HG02885 (cell line): ENCODE results near the gene KCNE4.

Source experiments
- ATAC-seq: cut with Tn5 transposase; IDR thresholded peaks from one replicate; pipeline ENCODE4 v1.9.1; 2021; ENCODE audit warnings: mild to moderate bottlenecking; ENCODE audit not compliant: unreplicated experiment, poor library complexity

The KCNE4 gene

GRCh38 chr2:223051693-223052289 lies at the start of gene KCNE4:
TSS of gene KCNE4 (plus strand) at chr2:223052190. CDS start at chr2:223052831, 641 bp downstream.
- no peak for ATAC-seq

- ATAC-seq = no peak
These were observed 48.8 kb upstream of the KCNE4 start for GRCh38 chr2:223003191-223003590.

GRCh38 chr2:223005496-223005895 lies 46.5 kb upstream of the KCNE4 start:
- ATAC-seq = no peak

GRCh38 chr2:223007531-223007930 lies 44.5 kb upstream of the KCNE4 start:
- ATAC-seq = no peak

- no peak for ATAC-seq
These were observed 43.8 kb upstream of the KCNE4 start for GRCh38 chr2:223008162-223008561.

GRCh38 chr2:223008956-223009355 lies 43.0 kb upstream of the KCNE4 start:
- ATAC-seq = no peak

- ATAC-seq = no peak
These were observed 41.3 kb upstream of the KCNE4 start for GRCh38 chr2:223010641-223011040.

- no peak for ATAC-seq
These were observed 39.7 kb upstream of the KCNE4 start for GRCh38 chr2:223012291-223012690.

- no peak for ATAC-seq
These were observed 32.5 kb upstream of the KCNE4 start for GRCh38 chr2:223019390-223019930.

- peak; percentile 62 for ATAC-seq
These were observed 31.8 kb upstream of the KCNE4 start for GRCh38 chr2:223019987-223020717.

GRCh38 chr2:223020971-223021675 lies 30.9 kb upstream of the KCNE4 start:
- no peak for ATAC-seq

- no peak for ATAC-seq
These were observed 25.5 kb upstream of the KCNE4 start for GRCh38 chr2:223026357-223027110.

- no peak for ATAC-seq
These were observed 24.5 kb upstream of the KCNE4 start for GRCh38 chr2:223027442-223027841.

GRCh38 chr2:223029287-223029686 lies 22.7 kb upstream of the KCNE4 start:
- no peak for ATAC-seq

- ATAC-seq = no peak
These were observed 19.5 kb upstream of the KCNE4 start for GRCh38 chr2:223032187-223033142.

- ATAC-seq = no peak
These were observed 17.6 kb upstream of the KCNE4 start for GRCh38 chr2:223034221-223034975.

- no peak for ATAC-seq
These were observed 15.1 kb upstream of the KCNE4 start for GRCh38 chr2:223036790-223037444.

GRCh38 chr2:223037445-223037800 lies 14.6 kb upstream of the KCNE4 start:
- no peak for ATAC-seq
